NT2/D1 (cell line): ENCODE results near the gene AKT2.

ENCODE experiments used
- SUZ12 ChIP-seq: IDR thresholded peaks from 2 replicates; pipeline ENCODE4 v1.6.1; 2011; ENCODE audit not compliant: insufficient read length, insufficient read depth; ENCODE audit errors: extremely low read depth
- YY1 ChIP-seq: IDR thresholded peaks from 2 replicates; pipeline ENCODE4 v1.6.1; 2011; ENCODE audit not compliant: insufficient read length, insufficient read depth
- ZNF274 ChIP-seq: IDR thresholded peaks from 2 replicates; pipeline ENCODE4 v1.6.1; 2011; ENCODE audit warnings: mild to moderate bottlenecking, low read depth, low read length

GRCh38 chr19:40266912-40267600 lies 18.1 kb downstream of the AKT2 start:
- TF ChIP-seq ZNF274 (no peak), YY1 (no peak), SUZ12 (no peak)
